ENCODE data around the gene DNAH7. TPM values are rescaled to one million over a fixed set of nuclear protein-coding genes. Genes with fewer than 3 reads are reported as not detected.
A peak's percentile ranks its signal among the peaks of the same experiment; 100 is the strongest.

Gene DNAH7
- total RNA-seq, 4 donors from 2014 or later: 1.3 to 11.9 (median 2.4) TPM

- Histone ChIP-seq H3K27ac (no peak overlapping the region), H3K36me3 (no peaks in the 10 kb centered on the region), H3K4me3 (no peak overlapping the region), H3K27me3 (no peaks in the 10 kb centered on the region), H3K9me3 (no peaks in the 10 kb centered on the region), H3K4me1 (no peaks in the 10 kb centered on the region)
- TF ChIP-seq POLR2A (IDR thresholded peaks at IDR 0.05) (no peak), CTCF (IDR thresholded peaks at IDR 0.05) (no peak)
- peak in 2 of 3 donors; percentile 24 to 47 for DNase-seq
Measured at GRCh38 chr2:195898505-195899191, 170.0 kb downstream of the DNAH7 start.

DNA sequence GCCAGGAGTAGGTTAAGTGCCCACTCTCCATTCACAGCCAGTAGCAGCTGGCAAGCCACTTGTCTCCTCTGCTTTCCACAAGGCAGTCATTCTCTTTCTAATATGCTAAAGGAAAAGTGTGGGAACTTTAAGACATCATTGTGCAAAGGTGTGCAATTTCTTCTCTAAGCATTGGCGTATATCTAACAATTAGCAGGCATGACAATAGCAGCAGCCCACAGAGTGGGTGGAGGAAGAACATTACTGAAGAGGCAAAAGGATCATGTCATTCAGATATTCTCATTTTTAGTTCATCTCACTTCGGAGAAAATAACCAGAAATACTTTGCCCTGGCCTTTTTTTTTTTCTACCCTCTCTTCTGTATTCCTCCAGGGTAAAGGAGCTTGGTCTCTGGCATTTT, 177.6 kb downstream of the DNAH7 start:
- H3K4me3 ChIP-seq: no peak overlapping the region
- no peaks in the 10 kb centered on the region for H3K4me1 ChIP-seq
- H3K27me3 ChIP-seq: no peaks in the 10 kb centered on the region
- DNase-seq: no peak
- TF ChIP-seq POLR2A (IDR thresholded peaks at IDR 0.05) (no peak), CTCF (IDR thresholded peaks at IDR 0.05) (no peak)
- no peaks in the 10 kb centered on the region for H3K36me3 ChIP-seq
- no peaks in the 10 kb centered on the region for H3K9me3 ChIP-seq
- H3K27ac ChIP-seq: no peak overlapping the region

- Histone ChIP-seq H3K36me3 (no peaks in the 10 kb centered on the region), H3K4me1 (no peaks in the 10 kb centered on the region), H3K27me3 (no peaks in the 10 kb centered on the region), H3K9me3 (no peaks in the 10 kb centered on the region), H3K27ac (no peak overlapping the region), H3K4me3 (no peak overlapping the region)
- no peak for DNase-seq
- TF ChIP-seq POLR2A (IDR thresholded peaks at IDR 0.05) (no peak), CTCF (IDR thresholded peaks at IDR 0.05) (no peak)
Measured at GRCh38 chr2:195879153-195879552, 189.5 kb downstream of the DNAH7 start.

DNA sequence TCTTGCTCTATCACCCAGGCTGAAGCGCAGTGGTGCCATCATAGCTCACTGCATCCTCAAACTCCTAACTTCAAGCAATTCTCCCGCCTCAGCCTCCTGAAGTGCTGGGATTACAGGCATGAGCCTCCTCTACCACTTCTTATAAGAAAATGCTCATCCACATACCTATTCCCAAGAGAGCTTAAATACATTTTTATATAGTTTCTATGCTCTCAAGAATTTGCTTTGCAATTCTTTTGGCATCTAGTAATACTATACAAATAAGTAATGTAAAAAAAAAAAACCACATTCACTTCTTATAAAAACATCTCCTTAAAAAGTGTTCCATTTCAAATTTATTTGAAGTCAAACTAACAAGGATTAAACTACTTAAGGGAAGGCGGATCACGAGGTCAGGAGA, 197.3 kb downstream of the DNAH7 start:
- Histone ChIP-seq H3K36me3 (no peaks in the 10 kb centered on the region), H3K27me3 (no peaks in the 10 kb centered on the region), H3K4me1 (no peaks in the 10 kb centered on the region), H3K4me3 (no peak overlapping the region), H3K9me3 (no peaks in the 10 kb centered on the region), H3K27ac (no peak overlapping the region)
- TF ChIP-seq POLR2A (IDR thresholded peaks at IDR 0.05) (no peak), CTCF (IDR thresholded peaks at IDR 0.05) (no peak)
- no peak for DNase-seq

DNA sequence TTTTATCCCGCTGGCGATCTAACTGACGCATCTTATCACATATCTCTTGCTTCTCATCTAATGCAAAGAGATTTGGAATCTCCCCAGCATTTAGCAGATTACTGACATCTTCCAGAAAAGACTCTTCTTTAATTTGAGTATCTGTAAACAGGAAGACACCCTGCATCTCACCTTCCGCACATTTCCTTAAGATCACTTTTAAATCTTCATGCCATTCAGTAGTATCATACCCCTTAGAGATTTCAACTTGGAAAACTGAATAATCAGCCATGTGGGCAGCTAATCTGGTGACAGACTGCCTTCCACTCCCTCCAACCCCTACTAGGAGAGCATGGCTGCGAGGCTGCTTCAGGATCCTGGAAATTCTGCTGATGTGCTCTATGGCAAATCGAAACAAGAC, 204.3 kb downstream of the DNAH7 start:
- Histone ChIP-seq H3K27ac (no peak overlapping the region), H3K9me3 (no peaks in the 10 kb centered on the region), H3K4me1 (no peaks in the 10 kb centered on the region), H3K4me3 (no peak overlapping the region), H3K27me3 (no peaks in the 10 kb centered on the region), H3K36me3 (no peaks in the 10 kb centered on the region)
- no peak for DNase-seq
- TF ChIP-seq CTCF (IDR thresholded peaks at IDR 0.05): no peak

DNA sequence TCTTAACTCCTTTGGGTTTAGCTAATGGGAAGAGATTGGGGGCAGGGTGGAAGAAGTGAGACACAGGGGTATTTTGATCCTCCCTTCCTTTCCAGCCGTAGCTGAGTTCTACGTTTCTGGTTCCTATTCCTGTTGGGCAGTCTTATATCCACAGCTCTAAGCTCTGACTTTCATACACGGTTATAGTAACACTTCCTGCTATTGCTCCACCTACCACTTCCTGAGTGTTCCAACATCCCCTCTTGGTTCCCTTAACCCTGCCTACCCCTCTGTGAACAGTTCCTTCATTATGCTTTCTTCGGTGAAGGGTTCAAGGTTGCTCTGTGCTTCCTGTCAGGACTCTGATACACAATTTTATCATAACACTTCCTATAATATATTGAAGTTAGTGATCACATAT, 205.1 kb downstream of the DNAH7 start:
- no peak for TF ChIP-seq CTCF (IDR thresholded peaks at IDR 0.05)
- TF ChIP-seq POLR2A (IDR thresholded peaks at IDR 0.05): no peak
- Histone ChIP-seq H3K27me3 (no peaks in the 10 kb centered on the region), H3K36me3 (no peaks in the 10 kb centered on the region), H3K27ac (no peak overlapping the region), H3K9me3 (no peaks in the 10 kb centered on the region), H3K4me1 (no peaks in the 10 kb centered on the region), H3K4me3 (no peak overlapping the region)
- DNase-seq: no peak
